ENCODE measurements around the gene TRIM26. TPM values are rescaled to one million over a fixed set of nuclear protein-coding genes. Genes with fewer than 3 reads are reported as not detected.

TRIM26 gene
- total RNA-seq, 4 donors from 2014 or later = 33.6 to 58.8 (median 46.3) TPM

- Histone ChIP-seq H3K4me1 (no peaks in the 10 kb centered on the region), H3K9me3 (no peaks in the 10 kb centered on the region), H3K27me3 (peaks cover 0 to 28% (median 0%) of the 10 kb centered on the region in 4 donors), H3K36me3 (no peaks in the 10 kb centered on the region), H3K4me3 (no peak overlapping the region), H3K27ac (replicated peaks in 1 of 4) (no peak overlapping the region)
- DNase-seq (ENCODE audit: extremely low spot score) = peak; percentile 60
- intact Hi-C loops (cut with DNase I) = no loop called here
- 75% methylated on average over 12 of the region's 12 CpGs for WGBS
- TF ChIP-seq POLR2AphosphoS5 (IDR thresholded peaks at IDR 0.05) = no peak
- no peak for TF ChIP-seq EP300 (IDR thresholded peaks at IDR 0.05)
- TF ChIP-seq POLR2A (IDR thresholded peaks at IDR 0.05; ENCODE audit: low read depth) = no peak
- no peak for TF ChIP-seq CTCF (IDR thresholded peaks at IDR 0.05)
Measured at GRCh38 chr6:30162265-30163089, 50.7 kb downstream of the TRIM26 start.

- H3K27me3 ChIP-seq = peaks cover 0 to 30% (median 0%) of the 10 kb centered on the region in 4 donors
- TF ChIP-seq CTCF (IDR thresholded peaks at IDR 0.05) = no peak
- TF ChIP-seq POLR2AphosphoS5 (IDR thresholded peaks at IDR 0.05) = no peak
- no peak for TF ChIP-seq POLR2A (IDR thresholded peaks at IDR 0.05; ENCODE audit: low read depth)
- no peak for TF ChIP-seq EP300 (IDR thresholded peaks at IDR 0.05)
- peak; percentile 91 for DNase-seq (ENCODE audit: extremely low spot score)
- no peaks in the 10 kb centered on the region for H3K36me3 ChIP-seq
- intact Hi-C loops (cut with DNase I) = no loop called here
- no peak within 1 kb of the TSS for H3K4me3 ChIP-seq
- H3K4me1 ChIP-seq = peaks cover 0 to 9% (median 4%) of the 10 kb centered on the region in 4 donors
- 76% methylated on average over 4 of the region's 4 CpGs for WGBS
- H3K9me3 ChIP-seq = no peaks in the 10 kb centered on the region
- H3K27ac ChIP-seq (replicated peaks in 1 of 4) = no peak within 1 kb of the TSS
Measured at GRCh38 chr6:30160785-30161531, 52.2 kb downstream of the TRIM26 start, which contains the start of gene TRIM10. Gene TRIM10 (minus strand): TSS chr6:30161211. CDS start chr6:30160858, 353 bp downstream.

GRCh38 chr6:30160008-30160784 is 53.0 kb downstream of the TRIM26 start:
- Histone ChIP-seq H3K27me3 (peaks cover 0 to 37% (median 0%) of the 10 kb centered on the region in 4 donors), H3K4me3 (no peak overlapping the region), H3K9me3 (no peaks in the 10 kb centered on the region), H3K4me1 (peaks cover 1 to 10% (median 7%) of the 10 kb centered on the region in 4 donors), H3K36me3 (no peaks in the 10 kb centered on the region), H3K27ac (replicated peaks in 1 of 4) (no peak overlapping the region)
- DNase-seq (ENCODE audit: extremely low spot score) = peak; percentile 90
- intact Hi-C loops (cut with DNase I) = no loop called here
- 91% methylated on average over 12 of the region's 17 CpGs for WGBS
- TF ChIP-seq CTCF (IDR thresholded peaks at IDR 0.05) = no peak
- TF ChIP-seq POLR2AphosphoS5 (IDR thresholded peaks at IDR 0.05) = no peak
- TF ChIP-seq EP300 (IDR thresholded peaks at IDR 0.05) = no peak
- TF ChIP-seq POLR2A (IDR thresholded peaks at IDR 0.05; ENCODE audit: low read depth) = no peak

- TF ChIP-seq POLR2A (IDR thresholded peaks at IDR 0.05; ENCODE audit: low read depth) (no peak), CTCF (IDR thresholded peaks at IDR 0.05) (no peak), EP300 (IDR thresholded peaks at IDR 0.05) (no peak), POLR2AphosphoS5 (IDR thresholded peaks at IDR 0.05) (no peak)
- H3K27me3 ChIP-seq = peaks cover 0 to 40% (median 0%) of the 10 kb centered on the region in 4 donors
- peaks cover 6 to 10% (median 8%) of the 10 kb centered on the region in 4 donors for H3K4me1 ChIP-seq
- H3K9me3 ChIP-seq = no peaks in the 10 kb centered on the region
- no peaks in the 10 kb centered on the region for H3K36me3 ChIP-seq
- intact Hi-C loops (cut with DNase I) = no loop called here
- no peak overlapping the region for H3K27ac ChIP-seq (replicated peaks in 1 of 4)
- no peak overlapping the region for H3K4me3 ChIP-seq
- peak; percentile 88 for DNase-seq (ENCODE audit: extremely low spot score)
- WGBS = 55% methylated on average over 3 of the region's 3 CpGs
Measured at GRCh38 chr6:30158475-30159040, 54.6 kb downstream of the TRIM26 start.

Measured in esophagus muscularis mucosa (tissue), 4 donors.